ENCODE results near the gene NPEPL1.
"Not testable (repeated sequence)": the region's sequence is repeated elsewhere in the genome, so short reads cannot be mapped to it uniquely, and the experiment has no call there.

Gene NPEPL1

DNA sequence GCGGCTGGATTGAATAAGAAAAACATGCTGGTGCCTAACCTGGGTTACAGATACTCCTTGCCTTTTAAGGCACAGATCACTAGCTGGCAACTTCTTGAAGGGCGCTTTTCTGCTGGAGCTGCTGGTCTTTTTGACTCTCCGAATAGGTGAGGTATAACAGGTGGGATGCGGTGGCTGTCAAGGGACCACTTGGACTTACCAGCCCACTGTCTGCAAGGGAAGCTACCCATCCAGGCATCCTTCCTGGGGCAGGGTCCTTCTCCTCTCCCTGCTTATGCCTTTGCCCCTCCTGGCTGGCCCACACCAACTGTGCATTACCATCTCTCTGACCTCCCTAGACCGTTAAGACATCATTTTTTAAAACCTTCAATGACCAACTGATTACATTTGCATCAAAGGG is 57.4 kb downstream of the NPEPL1 start:
- TF ChIP-seq, protein P1, sequence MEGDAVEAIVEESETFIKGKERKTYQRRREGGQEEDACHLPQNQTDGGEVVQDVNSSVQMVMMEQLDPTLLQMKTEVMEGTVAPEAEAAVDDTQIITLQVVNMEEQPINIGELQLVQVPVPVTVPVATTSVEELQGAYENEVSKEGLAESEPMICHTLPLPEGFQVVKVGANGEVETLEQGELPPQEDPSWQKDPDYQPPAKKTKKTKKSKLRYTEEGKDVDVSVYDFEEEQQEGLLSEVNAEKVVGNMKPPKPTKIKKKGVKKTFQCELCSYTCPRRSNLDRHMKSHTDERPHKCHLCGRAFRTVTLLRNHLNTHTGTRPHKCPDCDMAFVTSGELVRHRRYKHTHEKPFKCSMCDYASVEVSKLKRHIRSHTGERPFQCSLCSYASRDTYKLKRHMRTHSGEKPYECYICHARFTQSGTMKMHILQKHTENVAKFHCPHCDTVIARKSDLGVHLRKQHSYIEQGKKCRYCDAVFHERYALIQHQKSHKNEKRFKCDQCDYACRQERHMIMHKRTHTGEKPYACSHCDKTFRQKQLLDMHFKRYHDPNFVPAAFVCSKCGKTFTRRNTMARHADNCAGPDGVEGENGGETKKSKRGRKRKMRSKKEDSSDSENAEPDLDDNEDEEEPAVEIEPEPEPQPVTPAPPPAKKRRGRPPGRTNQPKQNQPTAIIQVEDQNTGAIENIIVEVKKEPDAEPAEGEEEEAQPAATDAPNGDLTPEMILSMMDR (IDR thresholded peaks at IDR 0.05; ENCODE audit: low read length) = no peak
- TF ChIP-seq EZH2 (IDR thresholded peaks at IDR 0.05; ENCODE audit: borderline replicate concordance, low read length) = no peak
- H3K9ac ChIP-seq (ENCODE audit: low read length) = no peak overlapping the region
- no peaks in the 10 kb centered on the region for H3K9me2 ChIP-seq (ENCODE audit: low read depth, low read length)
- no peak overlapping the region for H2AFZ ChIP-seq (ENCODE audit: low read length)
- no peak overlapping the region for H3K4me2 ChIP-seq (ENCODE audit: low read length)
- H3K79me2 ChIP-seq (ENCODE audit: insufficient read depth, low read length) = no peaks in the 10 kb centered on the region
- no peaks in the 10 kb centered on the region for H4K20me1 ChIP-seq (ENCODE audit: insufficient read depth, low read length)
- H3K9me3 ChIP-seq (ENCODE audit: low read length) = no peaks in the 10 kb centered on the region
- H3K27ac ChIP-seq (ENCODE audit: low read depth, low read length, poor library complexity, severe bottlenecking) = no peak overlapping the region
- H3F3A ChIP-seq (ENCODE audit: insufficient read depth, low read length) = no peaks in the 10 kb centered on the region
- no peaks in the 10 kb centered on the region for H3K4me1 ChIP-seq (ENCODE audit: insufficient read depth, low read length, severe bottlenecking)
- no peaks in the 10 kb centered on the region for H3K27me3 ChIP-seq (ENCODE audit: insufficient read depth, low read length)
- H3K4me3 ChIP-seq (ENCODE audit: low read depth, low read length, poor library complexity, severe bottlenecking) = no peak overlapping the region
- no peaks in the 10 kb centered on the region for H3K36me3 ChIP-seq (ENCODE audit: insufficient read depth, low read length)

DNA sequence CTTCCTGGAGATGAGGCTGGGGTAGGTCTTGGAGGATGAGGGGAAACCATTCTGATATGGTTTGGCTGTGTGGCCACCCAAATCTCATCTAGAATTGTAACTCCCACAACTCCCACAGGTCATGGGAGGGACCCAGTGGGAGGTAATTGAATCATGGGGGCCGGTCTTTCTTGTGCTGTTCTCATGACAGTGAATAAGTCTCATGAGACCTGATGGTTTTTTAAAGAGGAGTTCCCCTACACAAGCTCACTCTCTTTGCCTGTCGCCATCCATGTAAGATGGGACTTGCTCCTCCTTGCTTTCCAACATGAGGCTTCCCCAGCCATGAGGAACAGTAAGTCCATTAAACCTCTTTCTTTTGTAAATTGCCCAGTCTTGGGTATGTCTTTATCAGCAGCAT is 58.1 kb downstream of the NPEPL1 start:
- not testable (repeated sequence) for H3F3A ChIP-seq (ENCODE audit: insufficient read depth, low read length); H2AFZ ChIP-seq (ENCODE audit: low read length); H3K4me3 ChIP-seq (ENCODE audit: low read depth, low read length, poor library complexity, severe bottlenecking); H3K36me3 ChIP-seq (ENCODE audit: insufficient read depth, low read length); H3K9me2 ChIP-seq (ENCODE audit: low read depth, low read length); H3K27ac ChIP-seq (ENCODE audit: low read depth, low read length, poor library complexity, severe bottlenecking); H3K27me3 ChIP-seq (ENCODE audit: insufficient read depth, low read length); H3K79me2 ChIP-seq (ENCODE audit: insufficient read depth, low read length); H3K4me2 ChIP-seq (ENCODE audit: low read length); H3K4me1 ChIP-seq (ENCODE audit: insufficient read depth, low read length, severe bottlenecking); H3K9me3 ChIP-seq (ENCODE audit: low read length); H4K20me1 ChIP-seq (ENCODE audit: insufficient read depth, low read length); H3K9ac ChIP-seq (ENCODE audit: low read length)

DNA sequence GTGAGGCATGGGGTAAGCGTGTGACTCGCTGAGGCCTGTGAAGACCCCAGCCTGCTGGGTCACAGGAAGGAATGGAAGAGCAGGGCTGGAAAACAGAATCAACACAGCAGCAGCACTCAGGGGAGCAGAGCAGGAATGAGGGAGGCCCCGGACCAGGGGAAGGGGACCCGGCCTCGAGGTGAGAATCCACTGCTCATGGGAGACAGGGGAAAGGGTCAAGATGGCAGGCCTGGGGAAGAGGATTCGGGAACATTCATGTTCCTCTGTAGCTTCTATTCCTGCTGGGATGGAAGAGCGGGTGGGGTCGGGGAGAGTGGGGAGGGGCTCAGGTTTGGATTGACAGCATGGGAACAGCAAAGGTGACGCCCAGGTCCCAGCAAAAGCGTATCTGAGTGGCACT is 59.4 kb downstream of the NPEPL1 start:
- Histone ChIP-seq H4K20me1 (ENCODE audit: insufficient read depth, low read length) (no peaks in the 10 kb centered on the region), H3K36me3 (ENCODE audit: insufficient read depth, low read length) (no peaks in the 10 kb centered on the region), H3K27me3 (ENCODE audit: insufficient read depth, low read length) (no peaks in the 10 kb centered on the region), H3K9me2 (ENCODE audit: low read depth, low read length) (no peaks in the 10 kb centered on the region), H3K4me2 (ENCODE audit: low read length) (no peak overlapping the region), H3K9me3 (ENCODE audit: low read length) (no peaks in the 10 kb centered on the region), H3K79me2 (ENCODE audit: insufficient read depth, low read length) (no peaks in the 10 kb centered on the region), H3K4me1 (ENCODE audit: insufficient read depth, low read length, severe bottlenecking) (no peaks in the 10 kb centered on the region), H2AFZ (ENCODE audit: low read length) (no peak overlapping the region), H3K27ac (ENCODE audit: low read depth, low read length, poor library complexity, severe bottlenecking) (no peak overlapping the region), H3K4me3 (ENCODE audit: low read depth, low read length, poor library complexity, severe bottlenecking) (no peak overlapping the region), H3K9ac (ENCODE audit: low read length) (no peak overlapping the region), H3F3A (ENCODE audit: insufficient read depth, low read length) (no peaks in the 10 kb centered on the region)
- no peak for TF ChIP-seq EZH2 (IDR thresholded peaks at IDR 0.05; ENCODE audit: borderline replicate concordance, low read length)
- TF ChIP-seq, protein P1 (IDR thresholded peaks at IDR 0.05; ENCODE audit: low read length) = no peak

DNA sequence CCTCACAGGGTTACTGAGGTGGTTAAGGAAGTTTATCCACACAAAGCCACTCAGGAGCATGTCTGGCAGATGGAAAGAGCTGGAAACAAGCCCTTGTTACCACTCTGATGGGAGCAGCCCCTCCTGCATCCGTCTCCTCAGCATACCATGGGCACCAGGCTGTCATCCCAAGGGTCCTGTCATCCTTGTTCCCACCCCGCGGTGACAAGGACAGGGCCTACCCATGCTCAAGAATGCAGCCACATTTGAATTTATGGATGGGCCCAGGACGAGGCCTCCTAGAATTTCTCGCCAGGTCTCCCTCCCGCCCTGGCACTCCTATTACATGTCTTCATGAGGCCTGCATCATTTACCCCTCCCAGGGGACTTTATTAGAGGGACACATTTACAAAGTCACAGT is 60.0 kb downstream of the NPEPL1 start:
- Histone ChIP-seq H2AFZ (ENCODE audit: low read length) (no peak overlapping the region), H3F3A (ENCODE audit: insufficient read depth, low read length) (no peaks in the 10 kb centered on the region), H3K27me3 (ENCODE audit: insufficient read depth, low read length) (no peaks in the 10 kb centered on the region), H3K79me2 (ENCODE audit: insufficient read depth, low read length) (no peaks in the 10 kb centered on the region), H3K4me1 (ENCODE audit: insufficient read depth, low read length, severe bottlenecking) (no peaks in the 10 kb centered on the region), H3K9me2 (ENCODE audit: low read depth, low read length) (no peaks in the 10 kb centered on the region), H3K9ac (ENCODE audit: low read length) (no peak overlapping the region), H4K20me1 (ENCODE audit: insufficient read depth, low read length) (no peaks in the 10 kb centered on the region), H3K27ac (ENCODE audit: low read depth, low read length, poor library complexity, severe bottlenecking) (no peak overlapping the region), H3K9me3 (ENCODE audit: low read length) (no peaks in the 10 kb centered on the region), H3K4me3 (ENCODE audit: low read depth, low read length, poor library complexity, severe bottlenecking) (no peak overlapping the region), H3K36me3 (ENCODE audit: insufficient read depth, low read length) (no peaks in the 10 kb centered on the region), H3K4me2 (ENCODE audit: low read length) (no peak overlapping the region)
- TF ChIP-seq, protein P1 (IDR thresholded peaks at IDR 0.05; ENCODE audit: low read length) = no peak
- TF ChIP-seq EZH2 (IDR thresholded peaks at IDR 0.05; ENCODE audit: borderline replicate concordance, low read length) = no peak

All from OCI-LY1 (cell line).